ENCODE results near the gene SLC45A3.

DNA sequence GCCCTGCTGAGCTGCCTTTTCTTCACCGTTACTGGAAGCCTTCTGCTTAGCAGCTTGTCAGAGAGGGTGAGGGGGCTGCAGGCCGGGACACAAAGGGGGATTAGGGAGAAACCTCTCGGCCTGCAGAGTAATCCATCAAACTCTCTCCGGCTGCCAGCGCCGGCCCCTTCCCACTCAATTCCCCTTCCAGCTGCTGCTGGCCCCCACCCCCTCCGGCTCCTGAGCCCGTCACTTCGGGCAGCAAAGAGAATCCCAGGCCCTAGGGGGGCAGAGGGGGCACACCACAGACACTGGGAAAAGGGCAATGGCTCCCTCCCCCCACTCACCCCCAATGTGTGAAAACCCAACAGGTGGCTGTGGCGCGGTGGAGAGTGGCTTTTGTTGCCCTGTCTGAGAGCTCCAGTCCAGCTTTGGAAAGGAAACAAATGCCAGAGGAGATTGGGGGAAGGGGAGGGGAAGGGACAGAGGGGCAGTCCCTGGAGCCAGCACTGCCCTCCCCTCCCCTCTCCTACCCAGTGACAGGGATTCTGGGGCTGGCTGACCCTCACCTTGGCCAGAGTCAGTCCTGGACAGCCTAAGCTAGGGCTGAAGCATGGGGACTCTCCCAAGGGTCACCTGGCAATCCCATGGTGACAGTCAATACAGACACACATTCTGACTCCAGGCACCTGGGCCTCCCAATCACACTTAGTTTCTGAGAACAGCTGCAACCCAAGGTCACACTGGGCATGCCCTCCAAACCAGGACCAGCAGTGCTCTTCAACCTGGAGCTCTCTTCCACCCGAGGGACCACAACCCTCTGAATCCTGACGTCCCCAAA, 9.5 kb downstream of the SLC45A3 start:
- TF ChIP-seq EP300 (IDR thresholded peaks at IDR 0.05): no peak
- TF ChIP-seq POLR2AphosphoS5 (IDR thresholded peaks at IDR 0.05): no peak
